GM19099 (cell line): ENCODE measurements around the gene HNRNPA2B1.

ENCODE experiments used
- POLR2A ChIP-seq: IDR thresholded peaks from 3 replicates; pipeline ENCODE4 v1.6.1; 2011; ENCODE audit warnings: low read depth; ENCODE audit not compliant: insufficient read length; ENCODE audit errors: extremely low read depth

Gene HNRNPA2B1

DNA sequence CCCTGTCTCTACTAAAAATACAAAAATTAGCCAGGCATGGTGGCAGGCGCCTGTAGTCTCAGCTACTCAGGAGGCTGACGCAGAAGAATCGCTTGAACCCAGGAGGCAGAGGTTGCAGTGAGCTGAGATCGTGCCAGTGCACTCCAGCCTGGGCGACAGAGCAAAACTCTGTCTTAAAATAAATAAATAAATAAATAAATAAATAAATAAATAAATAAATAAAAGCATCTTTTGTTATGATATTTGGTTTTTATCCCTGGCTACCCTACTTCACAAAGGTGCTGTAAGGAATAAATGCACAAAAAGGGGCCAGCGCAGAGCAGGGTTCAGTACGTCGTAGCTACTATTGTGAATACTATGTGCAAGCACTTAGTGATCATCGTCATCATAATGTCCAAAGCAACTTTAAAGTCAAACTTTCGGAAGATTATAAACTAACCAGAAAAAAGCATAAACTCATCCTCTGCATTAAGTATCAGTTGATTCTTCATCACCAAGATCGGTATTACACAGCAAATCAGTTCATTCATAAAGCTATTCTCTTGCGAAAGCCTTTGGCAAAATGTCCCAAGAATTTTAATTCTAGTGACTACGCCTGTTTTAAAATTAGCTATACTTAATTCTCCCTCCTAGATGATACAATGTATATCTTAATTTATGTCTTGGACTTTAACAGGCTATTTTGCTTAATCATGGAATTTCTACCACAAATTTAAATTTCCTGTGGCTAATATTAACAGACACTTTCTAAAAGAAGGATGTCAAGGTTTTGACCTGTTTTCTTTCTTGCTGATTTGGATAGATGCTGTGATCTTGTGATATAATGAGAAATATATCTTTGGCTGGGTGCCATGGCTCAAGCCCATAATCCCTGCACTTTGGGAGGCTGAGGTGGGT, 56.1 kb downstream of the HNRNPA2B1 start:
- no peak for TF ChIP-seq POLR2A

DNA sequence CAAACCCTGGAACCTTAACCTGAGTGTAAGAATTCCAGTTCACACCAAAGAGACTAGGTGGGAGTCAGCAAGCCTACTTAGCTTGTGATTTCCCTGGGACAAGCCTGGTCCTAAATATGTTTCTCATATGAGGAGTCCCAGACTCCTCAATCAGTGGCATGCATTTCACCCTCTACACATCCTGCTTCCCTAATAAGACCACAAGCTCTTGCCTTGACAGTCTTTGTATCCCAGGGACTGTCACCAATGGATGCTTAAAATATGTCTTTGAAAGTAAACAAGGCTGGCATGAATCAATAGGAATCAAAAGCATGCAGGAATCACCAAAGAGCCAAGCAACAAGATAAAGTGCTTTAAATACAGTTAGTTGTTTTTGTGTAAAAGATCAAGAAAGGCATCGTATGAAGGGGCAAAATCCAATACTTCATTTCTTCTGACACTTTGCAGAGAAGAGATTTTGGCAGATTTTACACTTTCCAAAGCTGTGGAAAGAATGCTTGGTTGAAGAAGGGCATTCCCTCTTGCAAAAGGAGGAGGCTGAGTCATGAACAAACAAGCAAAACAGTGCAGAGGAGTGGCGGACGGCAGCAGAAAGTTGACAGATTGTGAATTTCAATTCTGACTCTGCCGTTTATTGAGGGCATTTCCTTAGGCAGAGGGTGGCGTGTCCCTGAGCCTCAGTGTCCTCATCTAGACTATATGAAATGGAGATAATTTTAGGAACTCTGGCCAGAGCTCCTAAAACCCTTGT, 57.1 kb downstream of the HNRNPA2B1 start:
- TF ChIP-seq POLR2A, result no peak

DNA sequence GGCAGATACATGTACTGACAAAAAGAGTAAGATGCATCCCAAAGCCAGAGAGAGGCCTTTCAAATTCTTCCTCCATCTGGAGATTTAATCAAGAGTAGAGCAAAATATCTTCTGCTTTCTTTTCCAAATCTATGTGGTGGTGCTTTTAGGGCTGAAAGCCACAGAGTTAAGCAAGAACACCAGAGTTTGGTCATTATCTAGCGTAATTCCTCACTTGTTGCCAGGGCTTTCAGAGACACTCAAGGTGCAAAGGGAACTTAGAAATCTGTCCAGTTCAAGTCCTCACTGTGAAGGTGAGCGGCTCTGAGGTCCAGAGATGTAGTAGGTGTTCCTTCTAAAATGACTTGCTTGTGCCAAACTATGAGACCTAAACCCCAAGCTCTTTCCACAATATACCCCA, 59.5 kb downstream of the HNRNPA2B1 start:
- no peak for TF ChIP-seq POLR2A

DNA sequence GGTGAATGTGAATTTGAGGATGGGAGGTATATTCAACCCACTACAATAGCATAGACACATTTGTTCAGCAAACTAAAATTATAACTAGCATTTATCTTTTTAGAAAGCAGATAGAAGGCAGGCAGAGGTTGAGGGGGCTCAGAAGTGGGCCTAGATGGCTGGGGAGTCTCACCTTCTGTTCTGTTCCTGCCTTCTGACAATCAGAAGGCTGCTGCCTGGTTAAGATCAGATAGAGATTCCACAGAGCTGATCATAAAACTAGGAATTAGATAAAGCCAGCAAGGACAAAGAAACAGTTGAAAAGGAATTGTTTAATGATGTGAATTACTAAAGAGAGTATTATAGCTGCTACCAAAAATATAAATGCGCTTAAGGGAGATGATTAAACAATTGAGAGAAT, 60.2 kb downstream of the HNRNPA2B1 start:
- no peak for TF ChIP-seq POLR2A
